ENCODE results near the gene PKD1L1.

PKD1L1 gene

GRCh38 chr7:47912332-47912731 lies 35.9 kb downstream of the PKD1L1 start:
- Histone ChIP-seq H3K36me3 (ENCODE audit: insufficient read depth, insufficient read length, low read length) (no peaks in the 10 kb centered on the region), H3K9me3 (ENCODE audit: insufficient read depth, low read length) (0 out of 2 replicates have a peak, but pooled peaks cover under 1% of the 10 kb centered on the region), H3K4me1 (ENCODE audit: insufficient read depth, insufficient read length) (no peaks in the 10 kb centered on the region), H3K9ac (ENCODE audit: insufficient read length, low read depth) (no peak overlapping the region), H3K27me3 (ENCODE audit: insufficient read depth, insufficient read length) (no peaks in the 10 kb centered on the region), H3K4me3 (ENCODE audit: insufficient read length, low read depth) (no peak overlapping the region)
- TF ChIP-seq SUZ12 (IDR thresholded peaks at IDR 0.05; ENCODE audit: extremely low read depth, insufficient read depth, insufficient read length) (no peak), ZNF274 (IDR thresholded peaks at IDR 0.05; ENCODE audit: low read depth, low read length) (no peak), YY1 (IDR thresholded peaks at IDR 0.05; ENCODE audit: insufficient read depth, insufficient read length) (no peak)
- DNase-seq (ENCODE audit: low read depth, low spot score) = no peak

DNA sequence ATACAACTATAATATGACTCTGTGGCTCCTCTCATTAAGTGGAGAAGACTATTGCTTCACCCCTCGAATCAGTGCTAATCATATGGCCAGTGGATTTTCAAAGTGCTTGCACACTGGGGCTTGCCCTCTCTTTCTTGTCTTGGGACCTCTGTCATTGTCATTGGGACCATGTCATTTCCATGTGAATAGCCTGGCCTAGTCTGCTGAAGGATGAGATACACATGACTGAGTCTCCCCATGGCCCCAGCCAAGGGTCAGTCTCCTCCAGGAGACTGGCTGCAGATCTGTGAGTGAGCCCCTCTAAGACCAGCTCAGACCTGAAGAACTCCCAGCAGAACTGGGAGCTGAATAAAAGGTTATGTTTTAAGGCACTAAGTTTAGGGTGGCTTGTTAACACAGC lies 39.5 kb downstream of the PKD1L1 start:
- Histone ChIP-seq H3K9me3 (ENCODE audit: insufficient read depth, low read length) (no peaks in the 10 kb centered on the region), H3K27me3 (ENCODE audit: insufficient read depth, insufficient read length) (no peaks in the 10 kb centered on the region), H3K36me3 (ENCODE audit: insufficient read depth, insufficient read length, low read length) (no peaks in the 10 kb centered on the region), H3K4me1 (ENCODE audit: insufficient read depth, insufficient read length) (peaks cover 7% of the 10 kb centered on the region), H3K9ac (ENCODE audit: insufficient read length, low read depth) (no peak overlapping the region), H3K4me3 (ENCODE audit: insufficient read length, low read depth) (no peak overlapping the region)
- DNase-seq (ENCODE audit: low read depth, low spot score) = no peak
- no peak for TF ChIP-seq YY1 (IDR thresholded peaks at IDR 0.05; ENCODE audit: insufficient read depth, insufficient read length)

DNA sequence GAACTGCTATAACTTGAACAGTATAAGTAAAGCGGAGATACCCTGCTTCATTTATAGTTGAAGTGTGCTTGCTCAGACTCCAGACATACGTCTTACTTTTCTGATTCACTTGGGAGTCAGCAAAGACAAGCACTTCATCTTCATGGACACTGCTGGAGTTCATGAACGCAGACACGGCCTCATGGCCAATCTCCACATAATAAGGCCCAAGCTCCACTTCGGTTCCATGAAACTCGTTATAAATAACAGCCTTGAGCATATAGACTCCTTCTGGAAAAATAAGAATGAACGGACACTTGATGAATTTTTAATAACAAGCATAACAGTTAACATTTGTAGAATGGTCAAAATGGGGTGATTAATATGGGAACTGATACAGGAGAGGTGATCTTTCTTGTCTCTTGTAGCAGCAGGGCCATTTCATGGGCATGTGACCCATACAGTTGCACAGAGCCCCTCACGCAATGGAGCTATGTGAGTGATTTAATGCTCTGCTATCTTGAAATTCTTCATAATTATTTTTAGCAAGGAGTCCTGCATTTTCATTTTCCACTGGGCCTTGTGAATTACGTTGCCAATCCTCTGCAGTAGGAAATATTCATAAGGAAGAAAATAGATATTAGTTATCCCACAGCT lies 40.2 kb downstream of the PKD1L1 start:
- H3K27me3 ChIP-seq (ENCODE audit: insufficient read depth, insufficient read length) = no peaks in the 10 kb centered on the region
- H3K4me1 ChIP-seq (ENCODE audit: insufficient read depth, insufficient read length) = peaks cover 7% of the 10 kb centered on the region
- H3K9me3 ChIP-seq (ENCODE audit: insufficient read depth, low read length) = no peaks in the 10 kb centered on the region
- no peak for DNase-seq (ENCODE audit: low read depth, low spot score)
- H3K9ac ChIP-seq (ENCODE audit: insufficient read length, low read depth) = no peak overlapping the region
- H3K4me3 ChIP-seq (ENCODE audit: insufficient read length, low read depth) = no peak overlapping the region
- TF ChIP-seq YY1 (IDR thresholded peaks at IDR 0.05; ENCODE audit: insufficient read depth, insufficient read length) (no peak), ZNF274 (IDR thresholded peaks at IDR 0.05; ENCODE audit: low read depth, low read length) (no peak)
- no peaks in the 10 kb centered on the region for H3K36me3 ChIP-seq (ENCODE audit: insufficient read depth, insufficient read length, low read length)

DNA sequence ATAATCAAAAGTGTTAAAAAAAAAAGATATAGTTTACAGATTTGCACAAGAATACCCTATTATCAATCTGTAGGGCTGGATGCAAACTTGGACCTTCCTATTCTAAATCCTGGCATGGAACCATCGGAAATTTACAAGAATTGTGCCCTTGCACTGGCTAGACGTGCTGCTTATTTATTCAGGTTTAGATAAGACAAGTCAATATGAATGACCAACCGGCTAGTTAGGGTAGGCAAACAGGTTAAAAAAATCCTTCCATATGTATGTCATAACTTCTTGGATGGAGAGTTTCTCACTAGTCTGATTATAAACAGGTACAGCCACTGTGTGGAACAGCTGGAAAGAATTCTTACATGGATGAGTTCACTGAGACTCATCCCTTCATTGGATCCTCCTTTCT lies 41.4 kb downstream of the PKD1L1 start:
- H3K36me3 ChIP-seq (ENCODE audit: insufficient read depth, insufficient read length, low read length) = no peaks in the 10 kb centered on the region
- TF ChIP-seq ZNF274 (IDR thresholded peaks at IDR 0.05; ENCODE audit: low read depth, low read length) (no peak), SUZ12 (IDR thresholded peaks at IDR 0.05; ENCODE audit: extremely low read depth, insufficient read depth, insufficient read length) (no peak), YY1 (IDR thresholded peaks at IDR 0.05; ENCODE audit: insufficient read depth, insufficient read length) (no peak)
- H3K4me1 ChIP-seq (ENCODE audit: insufficient read depth, insufficient read length) = peaks cover 7% of the 10 kb centered on the region
- no peak overlapping the region for H3K9ac ChIP-seq (ENCODE audit: insufficient read length, low read depth)
- no peak overlapping the region for H3K4me3 ChIP-seq (ENCODE audit: insufficient read length, low read depth)
- no peak for DNase-seq (ENCODE audit: low read depth, low spot score)
- no peaks in the 10 kb centered on the region for H3K27me3 ChIP-seq (ENCODE audit: insufficient read depth, insufficient read length)
- H3K9me3 ChIP-seq (ENCODE audit: insufficient read depth, low read length) = no peaks in the 10 kb centered on the region

DNA sequence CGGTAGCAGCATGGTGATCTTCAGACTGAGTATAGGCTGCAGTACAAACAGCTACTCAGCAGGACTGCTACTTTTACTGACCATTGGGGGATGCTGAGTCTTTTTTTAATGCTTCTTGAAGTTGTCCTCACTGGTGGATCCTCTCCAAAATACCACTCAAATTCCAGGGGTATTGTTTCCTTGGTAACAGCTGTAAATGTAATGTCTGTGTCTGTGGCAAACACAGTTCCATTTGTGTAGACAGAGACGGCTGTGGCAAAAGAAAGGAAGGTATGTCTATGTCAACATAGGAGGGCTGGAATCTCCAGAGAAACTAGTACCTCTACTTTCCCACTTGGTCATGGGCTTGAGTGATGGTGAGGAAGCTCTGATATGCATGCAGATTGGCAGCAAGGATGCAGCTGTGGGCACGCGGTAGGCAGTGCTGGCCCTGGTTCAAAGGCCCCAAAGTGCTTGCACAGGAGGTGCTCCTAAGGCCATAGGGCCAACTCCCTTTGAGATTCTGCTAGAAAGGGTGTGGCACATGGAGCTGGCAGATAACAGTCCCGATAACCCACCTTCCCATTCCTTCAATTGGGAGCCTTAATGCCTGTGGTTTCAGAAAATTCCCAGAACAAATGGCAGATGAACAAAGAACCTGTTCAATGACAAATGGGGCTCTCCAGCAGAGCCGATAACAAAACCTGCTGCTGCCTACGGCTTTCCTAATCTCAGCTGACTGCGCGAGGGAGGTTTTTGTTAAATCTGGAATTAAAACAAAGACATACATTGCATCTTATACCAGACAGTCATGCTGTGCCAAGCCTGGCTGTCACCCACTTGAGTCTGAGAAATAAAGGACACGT lies 43.0 kb downstream of the PKD1L1 start:
- TF ChIP-seq SUZ12 (IDR thresholded peaks at IDR 0.05; ENCODE audit: extremely low read depth, insufficient read depth, insufficient read length) = no peak
- TF ChIP-seq ZNF274 (IDR thresholded peaks at IDR 0.05; ENCODE audit: low read depth, low read length) = no peak
- TF ChIP-seq YY1 (IDR thresholded peaks at IDR 0.05; ENCODE audit: insufficient read depth, insufficient read length) = no peak
- Histone ChIP-seq H3K36me3 (ENCODE audit: insufficient read depth, insufficient read length, low read length) (no peaks in the 10 kb centered on the region), H3K4me3 (ENCODE audit: insufficient read length, low read depth) (no peak overlapping the region), H3K4me1 (ENCODE audit: insufficient read depth, insufficient read length) (peaks cover 7% of the 10 kb centered on the region), H3K9me3 (ENCODE audit: insufficient read depth, low read length) (no peaks in the 10 kb centered on the region), H3K27me3 (ENCODE audit: insufficient read depth, insufficient read length) (no peaks in the 10 kb centered on the region), H3K9ac (ENCODE audit: insufficient read length, low read depth) (no peak overlapping the region)
- no peak for DNase-seq (ENCODE audit: low read depth, low spot score)

GRCh38 chr7:47902013-47902412 lies 46.3 kb downstream of the PKD1L1 start:
- Histone ChIP-seq H3K36me3 (ENCODE audit: insufficient read depth, insufficient read length, low read length) (no peaks in the 10 kb centered on the region), H3K9ac (ENCODE audit: insufficient read length, low read depth) (no peak overlapping the region), H3K4me1 (ENCODE audit: insufficient read depth, insufficient read length) (peaks cover 7% of the 10 kb centered on the region), H3K4me3 (ENCODE audit: insufficient read length, low read depth) (no peak overlapping the region), H3K9me3 (ENCODE audit: insufficient read depth, low read length) (no peaks in the 10 kb centered on the region), H3K27me3 (ENCODE audit: insufficient read depth, insufficient read length) (no peaks in the 10 kb centered on the region)
- no peak for TF ChIP-seq SUZ12 (IDR thresholded peaks at IDR 0.05; ENCODE audit: extremely low read depth, insufficient read depth, insufficient read length)
- no peak for TF ChIP-seq ZNF274 (IDR thresholded peaks at IDR 0.05; ENCODE audit: low read depth, low read length)
- TF ChIP-seq YY1 (IDR thresholded peaks at IDR 0.05; ENCODE audit: insufficient read depth, insufficient read length) = no peak
- no peak for DNase-seq (ENCODE audit: low read depth, low spot score)

- H3K9me3 ChIP-seq (ENCODE audit: insufficient read depth, low read length) = no peaks in the 10 kb centered on the region
- no peak overlapping the region for H3K9ac ChIP-seq (ENCODE audit: insufficient read length, low read depth)
- no peaks in the 10 kb centered on the region for H3K36me3 ChIP-seq (ENCODE audit: insufficient read depth, insufficient read length, low read length)
- DNase-seq (ENCODE audit: low read depth, low spot score) = no peak
- TF ChIP-seq YY1 (IDR thresholded peaks at IDR 0.05; ENCODE audit: insufficient read depth, insufficient read length) (no peak), SUZ12 (IDR thresholded peaks at IDR 0.05; ENCODE audit: extremely low read depth, insufficient read depth, insufficient read length) (no peak), ZNF274 (IDR thresholded peaks at IDR 0.05; ENCODE audit: low read depth, low read length) (no peak)
- H3K4me1 ChIP-seq (ENCODE audit: insufficient read depth, insufficient read length) = peaks cover 7% of the 10 kb centered on the region
- H3K27me3 ChIP-seq (ENCODE audit: insufficient read depth, insufficient read length) = no peaks in the 10 kb centered on the region
- no peak overlapping the region for H3K4me3 ChIP-seq (ENCODE audit: insufficient read length, low read depth)
These were observed 46.7 kb downstream of the PKD1L1 start for GRCh38 chr7:47901542-47901941.

All from NT2/D1 (cell line).